ENCODE data around the gene KLHDC7A. TPM values are rescaled to one million over a fixed set of nuclear protein-coding genes. Genes with fewer than 3 reads are reported as not detected.

Gene KLHDC7A
- polyA plus RNA-seq = 4.0 TPM
- long read RNA-seq, donor 1, full-length matches to known transcripts = 6 of 6 reads
- long read RNA-seq, donor 1, partial matches to known transcripts = 0 of 6 reads
- long read RNA-seq, donor 1, other reads (novel, unspliced or antisense) = 0 of 6 reads
- long read RNA-seq, donor 2, full-length matches to known transcripts = 7 of 7 reads
- long read RNA-seq, donor 2, partial matches to known transcripts = 0 of 7 reads
- long read RNA-seq, donor 2, other reads (novel, unspliced or antisense) = 0 of 7 reads
- long read RNA-seq, donor 3 = 0 reads
- long read RNA-seq, donor 4, full-length matches to known transcripts = 3 of 3 reads
- long read RNA-seq, donor 4, partial matches to known transcripts = 0 of 3 reads
- long read RNA-seq, donor 4, other reads (novel, unspliced or antisense) = 0 of 3 reads
- long read RNA-seq, donor 5, full-length matches to known transcripts = 7 of 7 reads
- long read RNA-seq, donor 5, partial matches to known transcripts = 0 of 7 reads
- long read RNA-seq, donor 5, other reads (novel, unspliced or antisense) = 0 of 7 reads
- long read RNA-seq, donor 6, full-length matches to known transcripts = 9 of 9 reads
- long read RNA-seq, donor 6, partial matches to known transcripts = 0 of 9 reads
- long read RNA-seq, donor 6, other reads (novel, unspliced or antisense) = 0 of 9 reads
- long read RNA-seq, donor 7, full-length matches to known transcripts = 1 of 1 reads
- long read RNA-seq, donor 7, partial matches to known transcripts = 0 of 1 reads
- long read RNA-seq, donor 7, other reads (novel, unspliced or antisense) = 0 of 1 reads
- long read RNA-seq, donor 8, full-length matches to known transcripts = 4 of 4 reads
- long read RNA-seq, donor 8, partial matches to known transcripts = 0 of 4 reads
- long read RNA-seq, donor 8, other reads (novel, unspliced or antisense) = 0 of 4 reads
- long read RNA-seq, donor 9, full-length matches to known transcripts = 8 of 8 reads
- long read RNA-seq, donor 9, partial matches to known transcripts = 0 of 8 reads
- long read RNA-seq, donor 9, other reads (novel, unspliced or antisense) = 0 of 8 reads
- long read RNA-seq, donor 10, full-length matches to known transcripts = 7 of 7 reads
- long read RNA-seq, donor 10, partial matches to known transcripts = 0 of 7 reads
- long read RNA-seq, donor 10, other reads (novel, unspliced or antisense) = 0 of 7 reads
- long read RNA-seq, donor 11, full-length matches to known transcripts = 8 of 8 reads
- long read RNA-seq, donor 11, partial matches to known transcripts = 0 of 8 reads
- long read RNA-seq, donor 11, other reads (novel, unspliced or antisense) = 0 of 8 reads

- Histone ChIP-seq H3K36me3 (ENCODE audit: control insufficient read depth, insufficient read depth, low read length) (no peaks in the 10 kb centered on the region), H3K27me3 (ENCODE audit: control insufficient read depth, insufficient read depth, low read length) (no peaks in the 10 kb centered on the region), H3K9me3 (ENCODE audit: control insufficient read depth, low read depth, low read length) (peaks cover 15% of the 10 kb centered on the region), H3K4me1 (ENCODE audit: control insufficient read depth, insufficient read depth, low read length) (peaks cover 17% of the 10 kb centered on the region), H3K4me3 (ENCODE audit: low read length) (peak within 1 kb of the TSS; percentile 39), H3K27ac (ENCODE audit: low read length) (peak within 1 kb of the TSS; percentile 81)
- WGBS (ENCODE audit: insufficient coverage, low lambda C conversion rate) = no CpG with 5 or more reads among the region's 13 CpGs
- peak; percentile 67 to 92 for DNase-seq
Observed at GRCh38 chr1:18480315-18481189, at the start of gene KLHDC7A. Gene KLHDC7A, plus strand, starts transcription at chr1:18480930. Its CDS starts 52 bp downstream, at chr1:18480982.

DNA sequence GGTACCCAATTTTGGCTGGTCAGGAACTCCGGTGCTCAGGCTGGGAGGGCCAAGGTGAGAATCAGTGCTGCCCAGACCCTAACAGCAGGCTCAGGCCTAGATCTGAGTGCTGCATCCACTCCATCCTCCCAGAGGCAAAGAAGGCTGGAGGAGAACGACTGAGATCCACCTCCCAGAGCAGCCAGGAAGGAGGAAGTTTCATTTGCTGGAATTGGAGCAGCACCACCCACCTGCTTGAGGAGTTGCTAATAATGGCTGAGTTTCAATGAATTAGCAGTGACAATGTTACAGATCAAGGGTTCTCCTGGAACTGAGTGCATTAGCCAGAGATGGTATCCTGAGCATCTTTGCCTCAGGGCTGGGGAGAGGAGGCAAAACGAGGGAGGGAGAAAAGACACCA, 46.7 kb upstream of the KLHDC7A start:
- no CpG with 5 or more reads among the region's 3 CpGs for WGBS (ENCODE audit: insufficient coverage, low lambda C conversion rate)
- no peak overlapping the region for H3K27ac ChIP-seq (ENCODE audit: low read length)
- no peaks in the 10 kb centered on the region for H3K36me3 ChIP-seq (ENCODE audit: control insufficient read depth, insufficient read depth, low read length)
- H3K27me3 ChIP-seq (ENCODE audit: control insufficient read depth, insufficient read depth, low read length) = no peaks in the 10 kb centered on the region
- no peak for DNase-seq
- no peaks in the 10 kb centered on the region for H3K4me1 ChIP-seq (ENCODE audit: control insufficient read depth, insufficient read depth, low read length)
- H3K4me3 ChIP-seq (ENCODE audit: low read length) = no peak overlapping the region
- H3K9me3 ChIP-seq (ENCODE audit: control insufficient read depth, low read depth, low read length) = no peaks in the 10 kb centered on the region

- Histone ChIP-seq H3K4me3 (ENCODE audit: low read length) (no peak overlapping the region), H3K4me1 (ENCODE audit: control insufficient read depth, insufficient read depth, low read length) (no peaks in the 10 kb centered on the region), H3K27me3 (ENCODE audit: control insufficient read depth, insufficient read depth, low read length) (no peaks in the 10 kb centered on the region), H3K9me3 (ENCODE audit: control insufficient read depth, low read depth, low read length) (no peaks in the 10 kb centered on the region), H3K27ac (ENCODE audit: low read length) (no peak overlapping the region), H3K36me3 (ENCODE audit: control insufficient read depth, insufficient read depth, low read length) (no peaks in the 10 kb centered on the region)
- no peak for DNase-seq
- WGBS (ENCODE audit: insufficient coverage, low lambda C conversion rate) = no CpG with 5 or more reads among the region's 5 CpGs
Observed at GRCh38 chr1:18440385-18441226, 40.1 kb upstream of the KLHDC7A start.

DNA sequence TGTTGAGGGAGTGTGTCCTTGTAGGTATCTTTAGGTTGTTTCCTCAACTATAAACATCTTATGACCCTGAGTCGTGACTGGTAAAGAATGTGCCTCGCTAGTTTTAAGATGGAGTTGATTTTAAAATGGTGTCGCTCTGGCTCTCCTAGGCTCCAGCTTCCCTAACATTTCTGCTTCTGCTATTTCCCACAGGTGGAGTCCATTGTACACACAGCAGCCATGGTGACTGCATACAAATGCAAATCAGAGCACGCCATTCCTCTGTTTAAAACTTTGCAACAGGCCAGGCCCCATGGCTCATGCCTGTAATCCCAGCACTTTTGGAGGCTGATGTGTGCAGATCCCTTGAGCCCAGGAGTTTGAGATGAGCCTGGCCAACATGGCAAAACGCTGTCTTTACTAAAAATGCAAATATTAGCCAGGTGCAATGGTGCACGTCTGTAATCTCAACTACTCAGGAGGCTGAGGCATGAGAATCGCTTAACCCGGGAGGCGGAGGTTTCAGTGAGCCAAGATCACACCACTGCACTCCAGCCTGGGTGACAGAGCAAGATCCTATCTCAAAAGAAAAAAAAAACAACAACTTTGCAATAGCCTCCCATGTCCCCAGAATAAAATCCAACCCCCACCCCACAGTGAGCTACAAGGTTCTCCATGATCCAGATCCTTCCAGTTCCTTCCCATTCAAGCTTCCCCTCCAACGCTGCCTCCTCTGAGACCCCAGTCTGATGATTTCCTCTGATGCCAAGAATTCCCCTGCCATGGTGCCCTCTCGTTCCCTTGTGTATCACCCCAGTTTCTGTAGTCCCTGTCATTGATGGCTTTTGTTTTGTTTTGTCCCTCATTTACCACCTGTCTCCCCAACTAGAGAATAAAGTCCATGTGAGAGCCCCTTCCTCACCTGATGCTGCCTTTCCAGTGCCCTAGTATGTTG, 36.9 kb upstream of the KLHDC7A start:
- Histone ChIP-seq H3K27me3 (ENCODE audit: control insufficient read depth, insufficient read depth, low read length) (peaks cover 4% of the 10 kb centered on the region), H3K9me3 (ENCODE audit: control insufficient read depth, low read depth, low read length) (no peaks in the 10 kb centered on the region), H3K4me1 (ENCODE audit: control insufficient read depth, insufficient read depth, low read length) (no peaks in the 10 kb centered on the region), H3K36me3 (ENCODE audit: control insufficient read depth, insufficient read depth, low read length) (no peaks in the 10 kb centered on the region), H3K27ac (ENCODE audit: low read length) (no peak overlapping the region), H3K4me3 (ENCODE audit: low read length) (no peak overlapping the region)
- WGBS (ENCODE audit: insufficient coverage, low lambda C conversion rate) = no CpG with 5 or more reads among the region's 11 CpGs
- no peak for DNase-seq

GRCh38 chr1:18444563-18444962, 36.2 kb upstream of the KLHDC7A start:
- no peak overlapping the region for H3K27ac ChIP-seq (ENCODE audit: low read length)
- DNase-seq = no peak
- H3K27me3 ChIP-seq (ENCODE audit: control insufficient read depth, insufficient read depth, low read length) = peaks cover 4% of the 10 kb centered on the region
- WGBS (ENCODE audit: insufficient coverage, low lambda C conversion rate) = no CpG with 5 or more reads among the region's 3 CpGs
- no peak overlapping the region for H3K4me3 ChIP-seq (ENCODE audit: low read length)
- H3K4me1 ChIP-seq (ENCODE audit: control insufficient read depth, insufficient read depth, low read length) = no peaks in the 10 kb centered on the region
- H3K36me3 ChIP-seq (ENCODE audit: control insufficient read depth, insufficient read depth, low read length) = no peaks in the 10 kb centered on the region
- no peaks in the 10 kb centered on the region for H3K9me3 ChIP-seq (ENCODE audit: control insufficient read depth, low read depth, low read length)

GRCh38 chr1:18446751-18447150, 34.0 kb upstream of the KLHDC7A start:
- H3K9me3 ChIP-seq (ENCODE audit: control insufficient read depth, low read depth, low read length) = no peaks in the 10 kb centered on the region
- WGBS (ENCODE audit: insufficient coverage, low lambda C conversion rate) = no CpG with 5 or more reads among the region's 4 CpGs
- H3K4me3 ChIP-seq (ENCODE audit: low read length) = no peak overlapping the region
- no peaks in the 10 kb centered on the region for H3K4me1 ChIP-seq (ENCODE audit: control insufficient read depth, insufficient read depth, low read length)
- peaks cover 4% of the 10 kb centered on the region for H3K27me3 ChIP-seq (ENCODE audit: control insufficient read depth, insufficient read depth, low read length)
- DNase-seq = no peak
- H3K36me3 ChIP-seq (ENCODE audit: control insufficient read depth, insufficient read depth, low read length) = no peaks in the 10 kb centered on the region
- no peak overlapping the region for H3K27ac ChIP-seq (ENCODE audit: low read length)

DNA sequence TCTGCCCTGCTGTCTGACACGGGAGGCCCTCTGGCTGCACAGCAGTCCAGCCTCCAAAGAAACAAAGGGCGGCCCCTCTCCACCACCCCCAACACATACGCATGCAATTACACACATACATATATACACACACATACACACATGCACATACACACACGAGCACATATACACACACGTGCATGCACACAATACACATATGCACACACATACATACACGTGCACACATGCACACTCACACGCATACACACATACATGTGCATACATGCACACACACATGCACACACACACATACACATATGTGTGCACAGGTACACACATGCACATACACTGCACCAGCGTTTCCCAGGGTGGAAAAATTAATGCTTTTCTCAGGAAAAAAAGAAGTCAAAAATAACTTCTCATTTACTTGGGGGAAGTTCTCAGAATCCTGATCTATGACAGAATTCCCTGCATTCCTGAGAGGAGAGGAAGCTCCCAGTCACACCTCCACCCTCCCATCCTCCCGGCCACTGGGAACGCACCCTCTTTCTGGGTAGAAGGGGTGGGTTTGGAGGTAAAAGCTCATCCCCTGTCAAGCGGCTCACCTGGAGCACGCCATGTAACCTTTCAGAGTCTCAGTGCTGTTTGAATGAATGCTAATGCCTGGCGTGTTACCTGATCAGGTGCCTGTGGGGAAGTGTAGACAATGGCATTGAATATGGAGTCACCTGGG, 33.1 kb upstream of the KLHDC7A start:
- Histone ChIP-seq H3K36me3 (ENCODE audit: control insufficient read depth, insufficient read depth, low read length) (no peaks in the 10 kb centered on the region), H3K27ac (ENCODE audit: low read length) (no peak overlapping the region), H3K4me3 (ENCODE audit: low read length) (no peak overlapping the region), H3K27me3 (ENCODE audit: control insufficient read depth, insufficient read depth, low read length) (peaks cover 4% of the 10 kb centered on the region), H3K4me1 (ENCODE audit: control insufficient read depth, insufficient read depth, low read length) (no peaks in the 10 kb centered on the region), H3K9me3 (ENCODE audit: control insufficient read depth, low read depth, low read length) (no peaks in the 10 kb centered on the region)
- no peak for DNase-seq
- WGBS (ENCODE audit: insufficient coverage, low lambda C conversion rate) = no CpG with 5 or more reads among the region's 13 CpGs

DNA sequence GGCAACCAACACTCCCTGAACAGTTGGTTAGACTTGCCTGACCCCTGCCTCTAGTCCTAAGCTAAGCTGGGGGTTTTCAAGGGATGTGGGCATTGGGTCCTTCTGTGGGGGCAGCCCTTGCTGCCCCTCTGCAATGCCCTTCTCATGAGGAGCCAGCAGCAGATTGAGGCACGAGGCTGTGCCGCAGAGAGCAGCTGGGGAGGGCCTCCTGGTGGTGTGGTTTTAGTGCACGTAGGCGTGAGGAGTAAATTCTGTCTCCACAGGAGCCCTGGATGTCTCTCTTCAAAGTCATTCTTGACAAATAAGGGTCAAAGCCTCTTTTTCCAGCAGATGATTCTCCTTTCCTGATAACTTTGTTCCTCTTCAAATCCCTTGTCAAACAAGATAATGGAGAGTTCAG, 31.8 kb upstream of the KLHDC7A start:
- H3K4me3 ChIP-seq (ENCODE audit: low read length) = no peak overlapping the region
- WGBS (ENCODE audit: insufficient coverage, low lambda C conversion rate) = 10% methylated on average over 2 of the region's 4 CpGs
- no peak overlapping the region for H3K27ac ChIP-seq (ENCODE audit: low read length)
- no peaks in the 10 kb centered on the region for H3K4me1 ChIP-seq (ENCODE audit: control insufficient read depth, insufficient read depth, low read length)
- H3K27me3 ChIP-seq (ENCODE audit: control insufficient read depth, insufficient read depth, low read length) = peaks cover 4% of the 10 kb centered on the region
- H3K9me3 ChIP-seq (ENCODE audit: control insufficient read depth, low read depth, low read length) = no peaks in the 10 kb centered on the region
- no peak for DNase-seq
- H3K36me3 ChIP-seq (ENCODE audit: control insufficient read depth, insufficient read depth, low read length) = no peaks in the 10 kb centered on the region
